DND-41 (cell line): ENCODE measurements around the gene ATP5MG.

Source experiments
- CTCF ChIP-seq: IDR thresholded peaks from 2 replicates; pipeline ENCODE4 v1.5.1; 2012; ENCODE audit warnings: borderline replicate concordance, low read length, moderate library complexity, mild to moderate bottlenecking; ENCODE audit not compliant: poor library complexity, severe bottlenecking; ENCODE audit errors: extremely low read depth
- EZH2 ChIP-seq: IDR thresholded peaks from 3 replicates; pipeline ENCODE4 v1.6.1; 2012; ENCODE audit warnings: borderline replicate concordance, low read depth, mild to moderate bottlenecking, moderate library complexity, low read length, inconsistent platforms; ENCODE audit not compliant: severe bottlenecking

GRCh38 chr11:118359295-118359958, 42.0 kb upstream of the ATP5MG start, which contains the start of gene UBE4A:
- TF ChIP-seq EZH2 (no peak), CTCF (no peak)
